ENCODE data around the gene CACNA1C.
"Not testable (repeated sequence)": the region's sequence is repeated elsewhere in the genome, so short reads cannot be mapped to it uniquely, and the experiment has no call there.

CACNA1C gene

DNA sequence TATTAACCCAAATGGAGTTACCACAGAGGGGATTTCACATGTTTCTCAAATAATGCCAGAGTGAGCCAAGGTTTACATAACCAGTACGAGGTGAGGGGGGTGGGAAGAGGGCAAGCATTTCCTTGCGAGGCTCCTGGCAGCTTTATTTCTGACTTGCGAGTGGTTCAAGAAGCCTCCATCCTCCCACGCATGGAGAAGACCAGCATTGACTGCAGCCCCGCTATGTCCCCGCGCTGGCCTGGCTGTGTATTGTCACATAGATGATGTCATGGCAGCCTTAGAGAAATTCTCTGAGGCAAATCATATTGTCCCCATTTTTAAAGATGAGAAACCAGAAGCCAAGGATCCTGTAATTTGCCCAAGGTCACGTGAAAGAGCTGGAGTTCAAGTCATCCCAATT is 188.2 kb downstream of the CACNA1C start:
- Histone ChIP-seq H3K27ac (no peak overlapping the region), H3K4me3 (no peak overlapping the region)

DNA sequence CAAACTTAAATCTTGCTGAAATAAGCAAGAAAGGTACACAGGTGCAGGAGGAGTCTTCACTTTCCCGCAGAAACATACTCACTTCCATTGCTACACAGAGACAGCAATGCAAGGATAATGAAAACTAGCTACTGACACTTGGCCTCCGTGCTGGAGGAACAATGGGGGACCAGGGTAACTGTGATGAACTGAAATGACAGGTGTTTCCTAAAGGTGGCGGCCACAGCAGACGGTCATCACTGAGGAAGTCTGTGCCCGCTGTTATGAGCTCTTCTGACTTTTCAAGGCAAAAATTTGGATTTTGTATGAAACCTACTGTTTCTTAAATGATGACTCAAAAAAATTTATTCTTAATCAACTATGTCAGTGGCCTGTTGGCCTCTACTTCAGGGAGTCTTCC is 189.4 kb downstream of the CACNA1C start:
- H3K4me3 ChIP-seq = no peak overlapping the region
- H3K27ac ChIP-seq = no peak overlapping the region

DNA sequence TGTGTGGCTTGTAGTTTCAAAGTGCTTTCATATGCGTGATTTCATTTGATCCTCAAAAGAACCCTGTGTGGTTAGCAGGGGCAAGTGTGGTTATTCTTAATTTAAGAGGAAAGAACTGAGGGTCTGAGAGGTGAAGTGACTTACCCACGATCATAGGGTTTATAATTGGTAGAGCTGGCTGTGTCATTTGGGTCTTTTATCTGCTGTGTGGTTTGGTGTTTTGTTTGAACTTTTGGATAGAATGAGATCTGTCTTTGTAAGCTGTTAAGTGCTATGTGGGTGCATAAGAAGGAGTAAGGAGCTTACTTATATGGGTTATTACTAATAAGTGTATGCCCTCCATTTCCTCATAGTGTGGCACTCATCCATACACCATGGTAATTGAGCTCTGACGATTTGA is 190.0 kb downstream of the CACNA1C start:
- H3K27ac ChIP-seq = no peak overlapping the region
- no peak overlapping the region for H3K4me3 ChIP-seq

GRCh38 chr12:2243275-2243674 is 190.5 kb downstream of the CACNA1C start:
- peak overlapping the region in 4 of 21 experiments; percentile 14 to 41 (median 28) for H3K27ac ChIP-seq
- H3K4me3 ChIP-seq = no peak overlapping the region

- Histone ChIP-seq H3K4me3 (no peak overlapping the region), H3K27ac (peak overlapping the region in 4 of 21 experiments; percentile 14 to 66 (median 44))
Observed at GRCh38 chr12:2244013-2244861, 191.4 kb downstream of the CACNA1C start.

DNA sequence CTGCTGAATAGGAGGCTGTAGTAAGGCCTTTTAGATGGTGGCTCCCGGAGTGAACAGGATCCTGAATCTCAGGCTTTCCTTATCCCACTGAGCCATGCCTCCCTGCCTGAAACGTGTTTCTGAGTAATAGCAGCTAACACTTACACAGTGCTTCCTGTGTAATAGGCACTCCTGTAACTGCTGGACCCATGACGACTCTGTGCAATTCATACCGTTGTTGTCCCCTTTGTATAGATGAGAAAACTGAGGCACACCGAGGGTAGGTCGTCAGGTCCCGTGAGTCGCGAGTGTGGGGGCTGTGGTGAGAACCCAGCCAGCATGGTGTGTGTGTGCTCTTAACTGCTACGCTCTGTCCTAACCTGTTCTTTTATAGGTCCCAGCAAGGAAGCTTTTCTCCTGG is 193.6 kb downstream of the CACNA1C start:
- H3K27ac ChIP-seq = no peak overlapping the region
- H3K4me3 ChIP-seq = no peak overlapping the region

GRCh38 chr12:2247120-2247519 is 194.3 kb downstream of the CACNA1C start:
- Histone ChIP-seq H3K4me3 (no peak overlapping the region), H3K27ac (no peak overlapping the region)

- H3K27ac ChIP-seq = no peak overlapping the region
- no peak overlapping the region for H3K4me3 ChIP-seq
Observed at GRCh38 chr12:2247596-2247995, 194.8 kb downstream of the CACNA1C start.

DNA sequence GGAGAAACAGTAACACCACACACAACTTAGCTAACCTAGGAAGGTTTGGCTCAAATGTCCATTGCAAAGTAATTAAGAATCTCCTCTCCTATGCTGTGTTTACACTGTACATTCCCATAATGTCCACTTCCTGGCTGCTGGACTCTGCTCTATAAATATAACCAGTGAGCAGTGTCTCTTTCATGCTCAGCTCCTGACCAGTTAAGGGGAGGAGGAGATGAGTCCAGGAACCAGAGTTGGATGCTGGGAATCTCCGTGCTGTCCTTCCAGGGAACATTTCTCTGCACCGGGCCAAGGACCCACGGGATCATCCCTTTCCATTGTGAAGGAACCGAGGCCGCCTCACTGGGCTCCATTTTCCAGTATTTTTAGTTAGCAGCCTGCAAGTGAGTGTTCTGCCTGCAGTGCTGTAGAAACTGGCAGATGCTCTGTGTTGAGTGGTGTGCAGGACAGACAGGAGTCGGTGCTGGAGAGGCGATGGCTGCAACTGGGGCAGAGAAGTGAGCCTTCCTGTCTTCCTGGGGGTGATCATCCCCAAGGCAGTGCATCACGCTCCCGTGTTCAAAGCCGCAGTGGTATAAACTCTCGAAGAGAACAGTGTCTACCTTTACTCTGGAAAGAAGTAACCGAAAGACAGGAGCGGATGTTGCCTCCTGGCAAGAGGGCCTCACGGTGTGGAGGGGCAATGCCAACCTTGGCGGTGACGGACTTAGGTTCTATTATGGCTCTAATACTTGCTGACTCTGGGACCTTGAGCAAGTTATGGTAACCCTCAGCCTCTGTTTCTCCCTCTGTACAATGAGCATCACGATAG is 195.5 kb downstream of the CACNA1C start:
- Histone ChIP-seq H3K4me3 (no peak overlapping the region), H3K27ac (peak overlapping the region in 3 of 21 experiments; percentile 3 to 5 (median 4))

GRCh38 chr12:2248901-2249381 is 196.2 kb downstream of the CACNA1C start:
- H3K27ac ChIP-seq = peak overlapping the region in 3 of 21 experiments; percentile 3 to 5 (median 4)
- no peak overlapping the region for H3K4me3 ChIP-seq

DNA sequence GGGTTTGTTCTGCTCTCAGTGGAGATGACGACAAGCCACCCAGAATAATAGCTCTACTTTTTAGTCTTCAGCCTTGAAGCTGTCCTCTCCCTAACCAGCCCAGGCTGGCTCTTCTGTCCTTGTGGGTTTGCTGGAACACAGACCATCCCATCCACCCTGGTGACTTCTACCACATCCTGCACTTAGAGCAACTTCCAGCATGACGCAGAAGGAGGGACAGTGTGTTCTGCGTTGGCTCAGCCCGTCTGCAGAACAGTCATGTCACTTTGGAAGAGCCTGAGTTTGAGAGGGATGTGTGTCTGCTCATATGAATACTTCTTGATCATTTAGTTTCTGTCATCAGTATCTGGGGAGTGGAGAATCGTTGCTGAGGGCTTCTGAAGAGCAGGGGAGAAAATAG is 198.0 kb downstream of the CACNA1C start:
- Histone ChIP-seq H3K27ac (peak overlapping the region in 10 of 21 experiments; percentile 10 to 82 (median 57)), H3K4me3 (no peak overlapping the region)

DNA sequence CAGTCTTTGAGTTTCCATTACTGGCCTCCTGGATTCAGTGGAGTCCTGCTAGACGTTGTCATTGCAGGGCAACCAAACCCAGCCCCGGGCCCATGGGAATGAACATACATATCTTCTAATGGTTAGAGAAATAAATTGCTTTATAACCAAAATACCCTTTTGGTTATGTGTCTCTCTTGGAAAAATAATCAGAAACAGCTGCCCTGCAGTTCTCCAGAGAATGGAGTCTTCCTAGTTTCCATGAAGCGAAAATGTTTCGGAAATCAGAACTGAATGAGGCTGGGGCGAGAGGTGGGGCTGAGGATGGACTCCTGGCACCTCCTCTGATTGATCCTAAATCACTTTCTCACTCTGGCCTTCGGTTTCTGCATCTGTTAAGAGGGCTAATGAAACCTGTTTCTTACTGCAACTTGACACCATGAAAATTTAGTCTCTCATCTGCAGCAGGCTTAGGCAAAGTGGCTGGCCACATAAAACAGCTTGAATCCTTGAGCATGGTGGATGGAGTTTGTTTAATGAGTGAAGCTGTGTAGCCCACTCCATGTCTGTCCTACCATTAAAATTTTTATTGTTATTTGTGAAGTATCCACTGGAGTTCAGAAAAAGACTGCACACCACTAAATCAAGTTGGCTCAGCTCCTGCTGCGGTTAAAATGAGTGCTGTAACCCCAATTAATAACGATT is 198.9 kb downstream of the CACNA1C start:
- H3K27ac ChIP-seq = peak overlapping the region in 10 of 21 experiments; percentile 10 to 82 (median 50)
- H3K4me3 ChIP-seq = no peak overlapping the region

GRCh38 chr12:2255311-2255710 is 202.5 kb downstream of the CACNA1C start:
- H3K4me3 ChIP-seq = no peak overlapping the region

DNA sequence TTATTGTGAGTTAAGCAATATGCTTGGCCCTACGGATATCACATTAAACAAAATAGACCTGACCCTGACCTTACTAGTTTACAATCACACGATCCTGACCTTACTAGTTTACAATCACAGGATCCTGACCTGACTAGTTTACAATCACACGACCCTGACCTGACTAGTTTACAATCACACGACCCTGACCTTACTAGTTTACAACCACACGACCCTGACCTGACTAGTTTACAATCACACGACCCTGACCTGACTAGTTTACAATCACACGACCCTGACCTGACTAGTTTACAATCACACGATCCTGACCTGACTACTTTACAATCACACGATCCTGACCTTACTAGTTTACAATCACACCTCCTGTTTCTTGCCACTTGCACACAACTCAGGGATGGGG is 202.9 kb downstream of the CACNA1C start:
- H3K4me3 ChIP-seq, H3K27ac ChIP-seq: not testable (repeated sequence)

More at GRCh38 chr12:2255311-2255710, 202.5 kb downstream of the CACNA1C start:
- no peak overlapping the region for H3K27ac ChIP-seq

- Histone ChIP-seq H3K4me3 (no peak overlapping the region), H3K27ac (no peak overlapping the region)
Observed at GRCh38 chr12:2256453-2256852, 203.7 kb downstream of the CACNA1C start.

DNA sequence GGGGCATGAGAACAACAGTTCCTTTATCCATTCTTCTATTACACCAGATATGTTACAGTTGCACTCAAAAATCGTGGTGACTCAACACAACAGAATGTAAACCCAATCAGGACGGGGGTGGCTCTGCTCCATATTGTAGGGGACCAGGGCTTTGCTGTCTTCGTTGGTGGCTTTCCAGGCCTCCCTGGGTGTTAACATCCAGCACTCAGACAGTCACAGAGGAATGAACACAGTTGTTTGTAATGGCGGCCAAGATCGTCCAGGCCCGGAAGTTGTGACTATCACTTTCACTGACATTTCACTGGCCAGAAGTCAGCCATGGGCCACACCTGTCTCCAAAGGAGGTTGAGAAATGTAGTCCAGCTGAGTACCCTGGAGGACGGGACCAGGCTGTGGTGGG is 204.1 kb downstream of the CACNA1C start:
- Histone ChIP-seq H3K27ac (no peak overlapping the region), H3K4me3 (no peak overlapping the region)

GRCh38 chr12:2258025-2258424 is 205.2 kb downstream of the CACNA1C start:
- H3K4me3 ChIP-seq = no peak overlapping the region
- peak overlapping the region in 1 of 21 experiments; percentile 38 for H3K27ac ChIP-seq

GRCh38 chr12:2259369-2259768 is 206.6 kb downstream of the CACNA1C start:
- peak overlapping the region in 3 of 21 experiments; percentile 5 to 21 (median 9) for H3K27ac ChIP-seq
- H3K4me3 ChIP-seq = no peak overlapping the region

- Histone ChIP-seq H3K4me3 (no peak overlapping the region), H3K27ac (no peak overlapping the region)
Observed at GRCh38 chr12:2260441-2260840, 207.7 kb downstream of the CACNA1C start.

- Histone ChIP-seq H3K27ac (no peak overlapping the region), H3K4me3 (no peak overlapping the region)
Observed at GRCh38 chr12:2261708-2262107, 208.9 kb downstream of the CACNA1C start.
